ENCODE measurements around the gene URM1. TPM values are rescaled to one million over a fixed set of nuclear protein-coding genes. Genes with fewer than 3 reads are reported as not detected.

The URM1 gene
- total and polyA plus RNA-seq, 2 donors = 37.9 to 46.7 TPM

GRCh38 chr9:128342971-128343680 is 28.0 kb upstream of the URM1 start:
- WGBS = 96% methylated on average over 8 of the region's 8 CpGs
- H3K36me3 ChIP-seq (ENCODE audit: control insufficient read depth in 2 of 2, insufficient read depth in 2 of 2, low read length in 1 of 2) = peaks cover 35% of the 10 kb centered on the region in 2 donors

GRCh38 chr9:128343855-128344254 is 27.3 kb upstream of the URM1 start:
- Histone ChIP-seq H3K9me3 (ENCODE audit: control insufficient read depth in 2 of 2, insufficient read depth in 1 of 2, low read length in 1 of 2) (no peaks in the 10 kb centered on the region), H3K4me1 (ENCODE audit: control insufficient read depth in 2 of 2, insufficient read depth in 2 of 2, low read length in 2 of 2) (peaks cover 0 to 15% of the 10 kb centered on the region in 2 donors), H3K4me3 (ENCODE audit: low read length in 2 of 2) (no peak overlapping the region), H3K27ac (ENCODE audit: low read depth in 1 of 2, low read length in 1 of 2) (no peak overlapping the region), H3K27me3 (ENCODE audit: control insufficient read depth in 2 of 2, insufficient read depth in 1 of 2, low read length in 1 of 2) (no peaks in the 10 kb centered on the region), H3K36me3 (ENCODE audit: control insufficient read depth in 2 of 2, insufficient read depth in 2 of 2, low read length in 1 of 2) (peaks cover 41 to 42% of the 10 kb centered on the region in 2 donors)
- DNase-seq (ENCODE audit: low read depth in 6 of 9, low spot score in 9 of 9) = no peak
- over 99% methylated on average over 4 of the region's 4 CpGs for WGBS

More at GRCh38 chr9:128342971-128343680, 28.0 kb upstream of the URM1 start:
- Histone ChIP-seq H3K4me1 (ENCODE audit: control insufficient read depth in 2 of 2, insufficient read depth in 2 of 2, low read length in 2 of 2) (peaks cover 0 to 15% of the 10 kb centered on the region in 2 donors), H3K9me3 (ENCODE audit: control insufficient read depth in 2 of 2, insufficient read depth in 1 of 2, low read length in 1 of 2) (no peaks in the 10 kb centered on the region), H3K27ac (ENCODE audit: low read depth in 1 of 2, low read length in 1 of 2) (no peak overlapping the region), H3K4me3 (ENCODE audit: low read length in 2 of 2) (no peak overlapping the region), H3K27me3 (ENCODE audit: control insufficient read depth in 2 of 2, insufficient read depth in 1 of 2, low read length in 1 of 2) (no peaks in the 10 kb centered on the region)
- DNase-seq (ENCODE audit: low read depth in 6 of 9, low spot score in 9 of 9) = no peak

DNA sequence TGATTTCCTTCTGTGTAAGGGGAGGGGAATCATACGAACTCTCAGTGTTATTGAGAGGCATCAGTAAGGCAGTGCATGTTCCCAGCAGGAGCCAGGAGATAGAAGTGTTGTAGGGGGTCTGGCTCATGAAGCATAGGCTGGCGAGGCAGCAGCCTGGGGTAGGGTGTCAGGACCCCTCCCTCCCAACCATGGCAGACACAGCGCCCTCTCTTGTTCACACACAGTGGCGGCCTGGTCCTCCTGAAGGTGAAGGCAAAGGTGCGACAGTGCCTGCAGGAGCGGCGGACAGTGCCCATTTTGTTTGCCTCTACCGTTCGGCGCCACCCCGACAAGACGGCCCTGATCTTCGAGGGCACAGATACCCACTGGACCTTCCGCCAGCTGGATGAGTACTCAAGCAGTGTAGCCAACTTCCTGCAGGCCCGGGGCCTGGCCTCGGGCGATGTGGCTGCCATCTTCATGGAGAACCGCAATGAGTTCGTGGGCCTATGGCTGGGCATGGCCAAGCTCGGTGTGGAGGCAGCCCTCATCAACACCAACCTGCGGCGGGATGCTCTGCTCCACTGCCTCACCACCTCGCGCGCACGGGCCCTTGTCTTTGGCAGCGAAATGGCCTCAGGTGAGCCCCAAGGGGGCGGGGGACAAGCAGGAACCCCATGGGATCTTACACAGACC is 26.1 kb upstream of the URM1 start:
- no peak for DNase-seq (ENCODE audit: low read depth in 6 of 9, low spot score in 9 of 9)

DNA sequence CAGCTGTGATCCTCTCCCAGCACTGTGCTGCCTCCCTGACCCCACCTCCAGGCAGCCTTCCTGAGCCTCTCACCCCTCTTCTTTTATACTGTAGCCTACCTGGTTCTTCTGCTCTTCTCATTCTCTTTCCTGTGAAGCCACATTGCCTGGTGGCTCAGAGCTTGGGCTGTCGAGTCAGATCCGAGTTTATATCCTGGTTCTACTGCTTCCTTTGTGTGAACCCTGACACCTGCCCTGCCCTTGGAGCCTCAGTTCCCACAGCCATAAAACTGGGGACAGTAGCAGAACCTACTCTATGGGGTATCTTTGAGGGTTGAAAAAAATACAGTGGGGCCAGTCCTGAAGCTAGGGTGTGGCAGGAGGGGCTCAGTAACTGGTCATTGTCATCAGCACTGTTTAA is 22.0 kb upstream of the URM1 start:
- Histone ChIP-seq H3K27ac (ENCODE audit: low read depth in 1 of 2, low read length in 1 of 2) (no peak overlapping the region), H3K9me3 (ENCODE audit: control insufficient read depth in 2 of 2, insufficient read depth in 1 of 2, low read length in 1 of 2) (no peaks in the 10 kb centered on the region), H3K4me1 (ENCODE audit: control insufficient read depth in 2 of 2, insufficient read depth in 2 of 2, low read length in 2 of 2) (no peaks in the 10 kb centered on the region), H3K27me3 (ENCODE audit: control insufficient read depth in 2 of 2, insufficient read depth in 1 of 2, low read length in 1 of 2) (no peaks in the 10 kb centered on the region), H3K4me3 (ENCODE audit: low read length in 2 of 2) (no peak overlapping the region), H3K36me3 (ENCODE audit: control insufficient read depth in 2 of 2, insufficient read depth in 2 of 2, low read length in 1 of 2) (peaks cover 44 to 59% of the 10 kb centered on the region in 2 donors)
- 100% methylated on average over 2 of the region's 2 CpGs for WGBS
- DNase-seq (ENCODE audit: low read depth in 6 of 9, low spot score in 9 of 9) = no peak

More for the DNA sequence above, 26.1 kb upstream of the URM1 start:
- Histone ChIP-seq H3K27me3 (ENCODE audit: control insufficient read depth in 2 of 2, insufficient read depth in 1 of 2, low read length in 1 of 2) (no peaks in the 10 kb centered on the region), H3K27ac (ENCODE audit: low read depth in 1 of 2, low read length in 1 of 2) (no peak overlapping the region), H3K9me3 (ENCODE audit: control insufficient read depth in 2 of 2, insufficient read depth in 1 of 2, low read length in 1 of 2) (no peaks in the 10 kb centered on the region), H3K36me3 (ENCODE audit: control insufficient read depth in 2 of 2, insufficient read depth in 2 of 2, low read length in 1 of 2) (peaks cover 45 to 52% of the 10 kb centered on the region in 2 donors), H3K4me3 (ENCODE audit: low read length in 2 of 2) (no peak overlapping the region), H3K4me1 (ENCODE audit: control insufficient read depth in 2 of 2, insufficient read depth in 2 of 2, low read length in 2 of 2) (peaks cover 0 to 10% of the 10 kb centered on the region in 2 donors)
- 98% methylated on average over 28 of the region's 28 CpGs for WGBS

DNA sequence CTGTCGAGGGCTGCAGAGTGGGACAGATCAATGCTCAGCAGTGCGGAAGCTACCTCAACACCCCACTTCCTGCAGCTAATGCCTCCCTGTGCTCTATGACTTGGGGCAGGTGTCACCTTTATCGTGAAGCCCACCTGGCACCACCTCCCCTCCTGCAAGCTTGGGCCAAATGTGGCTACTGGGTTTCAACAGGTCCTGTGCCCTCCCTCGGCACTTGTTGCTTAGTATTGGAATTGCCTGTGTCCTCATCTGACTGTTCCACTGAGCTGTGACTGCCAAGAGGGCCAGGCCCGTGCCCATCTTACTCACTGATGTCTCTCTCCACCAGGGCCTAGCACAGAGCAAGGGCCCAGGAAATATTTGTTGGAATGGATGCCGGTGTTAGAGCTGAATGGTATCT is 21.4 kb upstream of the URM1 start:
- WGBS = 98% methylated on average over 6 of the region's 6 CpGs
- Histone ChIP-seq H3K27me3 (ENCODE audit: control insufficient read depth in 2 of 2, insufficient read depth in 1 of 2, low read length in 1 of 2) (no peaks in the 10 kb centered on the region), H3K4me1 (ENCODE audit: control insufficient read depth in 2 of 2, insufficient read depth in 2 of 2, low read length in 2 of 2) (no peaks in the 10 kb centered on the region)

DNA sequence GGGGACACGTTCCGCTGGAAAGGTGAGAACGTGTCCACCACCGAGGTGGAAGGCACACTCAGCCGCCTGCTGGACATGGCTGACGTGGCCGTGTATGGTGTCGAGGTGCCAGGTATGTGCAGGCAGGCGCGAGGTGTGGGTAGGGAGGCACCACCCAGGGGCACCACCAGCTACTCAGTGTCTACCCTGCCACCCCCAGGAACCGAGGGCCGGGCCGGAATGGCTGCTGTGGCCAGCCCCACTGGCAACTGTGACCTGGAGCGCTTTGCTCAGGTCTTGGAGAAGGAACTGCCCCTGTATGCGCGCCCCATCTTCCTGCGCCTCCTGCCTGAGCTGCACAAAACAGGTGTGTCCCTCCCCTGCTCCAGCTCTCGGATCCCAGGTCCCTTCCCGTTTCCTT is 15.7 kb upstream of the URM1 start:
- H3K27me3 ChIP-seq (ENCODE audit: control insufficient read depth in 2 of 2, insufficient read depth in 1 of 2, low read length in 1 of 2) = no peaks in the 10 kb centered on the region
- 98% methylated on average over 19 of the region's 19 CpGs for WGBS
- no peak overlapping the region for H3K27ac ChIP-seq (ENCODE audit: low read depth in 1 of 2, low read length in 1 of 2)
- no peaks in the 10 kb centered on the region for H3K9me3 ChIP-seq (ENCODE audit: control insufficient read depth in 2 of 2, insufficient read depth in 1 of 2, low read length in 1 of 2)
- no peak overlapping the region for H3K4me3 ChIP-seq (ENCODE audit: low read length in 2 of 2)
- no peaks in the 10 kb centered on the region for H3K4me1 ChIP-seq (ENCODE audit: control insufficient read depth in 2 of 2, insufficient read depth in 2 of 2, low read length in 2 of 2)
- no peak for DNase-seq (ENCODE audit: low read depth in 6 of 9, low spot score in 9 of 9)
- peaks cover 23 to 42% of the 10 kb centered on the region in 2 donors for H3K36me3 ChIP-seq (ENCODE audit: control insufficient read depth in 2 of 2, insufficient read depth in 2 of 2, low read length in 1 of 2)

More for the DNA sequence above, 21.4 kb upstream of the URM1 start:
- Histone ChIP-seq H3K27ac (ENCODE audit: low read depth in 1 of 2, low read length in 1 of 2) (no peak overlapping the region), H3K36me3 (ENCODE audit: control insufficient read depth in 2 of 2, insufficient read depth in 2 of 2, low read length in 1 of 2) (peaks cover 38 to 60% of the 10 kb centered on the region in 2 donors), H3K9me3 (ENCODE audit: control insufficient read depth in 2 of 2, insufficient read depth in 1 of 2, low read length in 1 of 2) (no peaks in the 10 kb centered on the region), H3K4me3 (ENCODE audit: low read length in 2 of 2) (no peak overlapping the region)
- DNase-seq (ENCODE audit: low read depth in 6 of 9, low spot score in 9 of 9) = no peak

DNA sequence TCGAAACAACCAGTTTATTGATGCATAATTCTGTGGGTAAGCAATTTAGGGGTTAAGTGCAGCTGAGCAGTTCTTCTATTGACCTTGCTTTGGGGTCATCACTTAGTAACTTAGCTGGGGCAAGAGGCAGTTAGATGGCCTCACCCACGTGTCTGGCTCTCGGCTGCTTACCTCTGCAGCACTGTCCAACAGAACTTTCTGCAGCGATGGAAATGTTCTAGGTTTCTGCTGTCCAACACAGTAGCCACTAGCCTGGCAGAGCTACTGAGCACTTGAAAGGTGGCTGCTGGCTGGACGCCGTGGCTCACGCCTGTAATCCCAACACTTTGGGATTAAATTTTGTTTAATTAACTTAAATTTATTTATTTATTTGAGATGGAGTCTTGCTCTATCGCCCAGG is 13.1 kb upstream of the URM1 start:
- Histone ChIP-seq H3K4me3 (ENCODE audit: low read length in 2 of 2) (no peak overlapping the region), H3K4me1 (ENCODE audit: control insufficient read depth in 2 of 2, insufficient read depth in 2 of 2, low read length in 2 of 2) (peaks cover 0 to 12% of the 10 kb centered on the region in 2 donors), H3K9me3 (ENCODE audit: control insufficient read depth in 2 of 2, insufficient read depth in 1 of 2, low read length in 1 of 2) (no peaks in the 10 kb centered on the region), H3K36me3 (ENCODE audit: control insufficient read depth in 2 of 2, insufficient read depth in 2 of 2, low read length in 1 of 2) (peaks cover 19 to 32% of the 10 kb centered on the region in 2 donors), H3K27ac (ENCODE audit: low read depth in 1 of 2, low read length in 1 of 2) (no peak overlapping the region), H3K27me3 (ENCODE audit: control insufficient read depth in 2 of 2, insufficient read depth in 1 of 2, low read length in 1 of 2) (no peaks in the 10 kb centered on the region)
- WGBS = 98% methylated on average over 8 of the region's 8 CpGs
- DNase-seq (ENCODE audit: low read depth in 6 of 9, low spot score in 9 of 9) = no peak

DNA sequence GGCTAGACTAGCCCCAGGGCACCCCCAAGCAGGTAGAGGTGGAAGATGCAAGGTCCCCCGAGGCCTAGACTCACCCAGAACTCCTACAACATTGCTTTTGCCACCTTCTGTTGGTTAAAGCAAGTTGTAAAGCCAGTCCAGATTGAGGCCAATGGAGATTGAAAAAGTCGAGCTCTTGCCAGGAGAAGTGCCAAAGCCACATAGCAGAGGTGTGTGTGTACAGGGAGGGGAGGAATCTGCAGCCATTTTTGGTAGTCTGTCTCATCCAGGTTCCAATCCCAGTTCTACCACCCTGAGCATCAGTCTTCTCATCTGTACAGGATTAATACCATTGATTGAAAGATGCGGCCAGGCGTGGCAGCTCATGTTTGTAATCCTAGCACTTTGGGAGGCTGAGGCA is 12.3 kb upstream of the URM1 start:
- H3K27ac ChIP-seq (ENCODE audit: low read depth in 1 of 2, low read length in 1 of 2) = no peak overlapping the region
- H3K36me3 ChIP-seq (ENCODE audit: control insufficient read depth in 2 of 2, insufficient read depth in 2 of 2, low read length in 1 of 2) = peaks cover 16 to 29% of the 10 kb centered on the region in 2 donors
- no peaks in the 10 kb centered on the region for H3K9me3 ChIP-seq (ENCODE audit: control insufficient read depth in 2 of 2, insufficient read depth in 1 of 2, low read length in 1 of 2)
- H3K4me3 ChIP-seq (ENCODE audit: low read length in 2 of 2) = no peak overlapping the region
- 95% methylated on average over 4 of the region's 4 CpGs for WGBS
- no peaks in the 10 kb centered on the region for H3K27me3 ChIP-seq (ENCODE audit: control insufficient read depth in 2 of 2, insufficient read depth in 1 of 2, low read length in 1 of 2)
- DNase-seq (ENCODE audit: low read depth in 6 of 9, low spot score in 9 of 9) = no peak
- peaks cover 0 to 12% of the 10 kb centered on the region in 2 donors for H3K4me1 ChIP-seq (ENCODE audit: control insufficient read depth in 2 of 2, insufficient read depth in 2 of 2, low read length in 2 of 2)

- Histone ChIP-seq H3K36me3 (ENCODE audit: control insufficient read depth in 2 of 2, insufficient read depth in 2 of 2, low read length in 1 of 2) (peaks cover 8 to 11% of the 10 kb centered on the region in 2 donors), H3K4me1 (ENCODE audit: control insufficient read depth in 2 of 2, insufficient read depth in 2 of 2, low read length in 2 of 2) (peaks cover 13 to 27% of the 10 kb centered on the region in 2 donors), H3K27ac (ENCODE audit: low read depth in 1 of 2, low read length in 1 of 2) (no peak overlapping the region), H3K9me3 (ENCODE audit: control insufficient read depth in 2 of 2, insufficient read depth in 1 of 2, low read length in 1 of 2) (no peaks in the 10 kb centered on the region), H3K4me3 (ENCODE audit: low read length in 2 of 2) (no peak overlapping the region), H3K27me3 (ENCODE audit: control insufficient read depth in 2 of 2, insufficient read depth in 1 of 2, low read length in 1 of 2) (no peaks in the 10 kb centered on the region)
- WGBS = 86% methylated on average over 2 of the region's 2 CpGs
- DNase-seq (ENCODE audit: low read depth in 6 of 9, low spot score in 9 of 9) = no peak
These were observed 10.3 kb upstream of the URM1 start for GRCh38 chr9:128360826-128361225.
